B cell (primary cell): ENCODE results near the gene TRPC6.

Experiments used
- EZH2 ChIP-seq: IDR thresholded peaks from 2 replicates; pipeline ENCODE4 v1.6.1; 2012; ENCODE audit warnings: borderline replicate concordance, low read depth, mild to moderate bottlenecking, moderate library complexity, low read length; ENCODE audit not compliant: insufficient read depth, poor library complexity, severe bottlenecking
- TF ChIP-seq, protein P1 (sequence below): fragments of 200-600 bp; IDR thresholded peaks from one replicate; pipeline ENCODE4 v1.8.0; 2022; ENCODE audit warnings: antibody characterized with exemption, mild to moderate bottlenecking

DNA sequence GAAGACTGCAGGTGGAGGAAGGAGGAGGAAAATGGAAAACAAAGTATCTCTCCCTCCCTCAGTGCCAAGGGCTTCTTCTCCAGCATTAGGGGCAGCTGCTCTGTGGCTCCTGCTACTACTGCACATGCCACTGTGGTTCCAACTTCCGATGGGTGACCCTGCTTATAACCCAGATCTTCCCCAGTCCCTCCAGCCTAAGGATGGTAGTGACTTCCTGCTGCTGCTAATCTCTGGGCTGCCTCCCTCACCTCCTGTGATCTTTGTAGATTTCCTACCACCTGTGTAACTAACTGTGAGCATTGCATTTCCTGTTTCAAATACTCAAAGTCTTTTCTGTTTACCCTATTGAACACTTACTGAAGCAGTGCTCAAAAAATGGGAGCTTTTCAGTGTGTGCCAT is 28.7 kb upstream of the TRPC6 start:
- no peak for TF ChIP-seq EZH2
- TF ChIP-seq, protein P1, sequence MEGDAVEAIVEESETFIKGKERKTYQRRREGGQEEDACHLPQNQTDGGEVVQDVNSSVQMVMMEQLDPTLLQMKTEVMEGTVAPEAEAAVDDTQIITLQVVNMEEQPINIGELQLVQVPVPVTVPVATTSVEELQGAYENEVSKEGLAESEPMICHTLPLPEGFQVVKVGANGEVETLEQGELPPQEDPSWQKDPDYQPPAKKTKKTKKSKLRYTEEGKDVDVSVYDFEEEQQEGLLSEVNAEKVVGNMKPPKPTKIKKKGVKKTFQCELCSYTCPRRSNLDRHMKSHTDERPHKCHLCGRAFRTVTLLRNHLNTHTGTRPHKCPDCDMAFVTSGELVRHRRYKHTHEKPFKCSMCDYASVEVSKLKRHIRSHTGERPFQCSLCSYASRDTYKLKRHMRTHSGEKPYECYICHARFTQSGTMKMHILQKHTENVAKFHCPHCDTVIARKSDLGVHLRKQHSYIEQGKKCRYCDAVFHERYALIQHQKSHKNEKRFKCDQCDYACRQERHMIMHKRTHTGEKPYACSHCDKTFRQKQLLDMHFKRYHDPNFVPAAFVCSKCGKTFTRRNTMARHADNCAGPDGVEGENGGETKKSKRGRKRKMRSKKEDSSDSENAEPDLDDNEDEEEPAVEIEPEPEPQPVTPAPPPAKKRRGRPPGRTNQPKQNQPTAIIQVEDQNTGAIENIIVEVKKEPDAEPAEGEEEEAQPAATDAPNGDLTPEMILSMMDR: no peak
